Stimulated activated CD8-positive, alpha-beta memory T cell treated with anti-CD3 and anti-CD28 coated beads, Interleukin-4, amount 100 ng/mL, for 4 hours (primary cell): Measurements from ENCODE around the gene SF3A2.

Source experiments
- DNase-seq, 2 donors: peaks; one replicate each; pipeline ENCODE4 v3.0.0-alpha.2; 2020; ENCODE audit warnings: low read depth in 2 of 2, low spot score in 1 of 2

SF3A2 gene

DNA sequence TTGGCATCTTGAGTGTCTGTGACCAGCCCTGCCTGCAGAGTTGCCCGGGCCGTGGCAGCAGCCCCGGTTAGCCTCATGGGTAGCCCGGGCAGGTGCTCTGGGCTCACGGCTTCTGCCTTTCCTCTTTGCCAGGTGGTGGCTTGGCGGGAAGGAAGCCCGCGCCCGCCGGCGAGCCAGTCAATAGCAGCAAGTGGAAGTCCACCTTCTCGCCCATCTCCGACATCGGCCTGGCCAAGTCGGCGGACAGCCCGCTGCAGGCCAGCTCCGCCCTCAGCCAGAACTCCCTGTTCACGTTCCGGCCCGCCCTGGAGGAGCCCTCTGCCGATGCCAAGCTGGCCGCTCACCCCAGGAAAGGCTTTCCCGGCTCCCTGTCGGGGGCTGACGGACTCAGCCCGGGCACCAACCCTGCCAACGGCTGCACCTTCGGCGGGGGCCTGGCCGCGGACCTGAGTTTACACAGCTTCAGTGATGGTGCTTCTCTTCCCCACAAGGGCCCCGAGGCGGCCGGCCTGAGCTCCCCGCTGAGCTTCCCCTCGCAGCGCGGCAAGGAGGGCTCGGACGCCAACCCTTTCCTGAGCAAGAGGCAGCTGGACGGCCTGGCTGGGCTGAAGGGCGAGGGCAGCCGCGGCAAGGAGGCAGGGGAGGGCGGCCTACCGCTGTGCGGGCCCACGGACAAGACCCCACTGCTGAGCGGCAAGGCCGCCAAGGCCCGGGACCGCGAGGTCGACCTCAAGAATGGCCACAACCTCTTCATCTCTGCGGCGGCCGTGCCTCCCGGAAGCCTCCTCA is 10.4 kb upstream of the SF3A2 start:
- DNase-seq = no peak

GRCh38 chr19:2226840-2227360 is 9.7 kb upstream of the SF3A2 start:
- no peak for DNase-seq

DNA sequence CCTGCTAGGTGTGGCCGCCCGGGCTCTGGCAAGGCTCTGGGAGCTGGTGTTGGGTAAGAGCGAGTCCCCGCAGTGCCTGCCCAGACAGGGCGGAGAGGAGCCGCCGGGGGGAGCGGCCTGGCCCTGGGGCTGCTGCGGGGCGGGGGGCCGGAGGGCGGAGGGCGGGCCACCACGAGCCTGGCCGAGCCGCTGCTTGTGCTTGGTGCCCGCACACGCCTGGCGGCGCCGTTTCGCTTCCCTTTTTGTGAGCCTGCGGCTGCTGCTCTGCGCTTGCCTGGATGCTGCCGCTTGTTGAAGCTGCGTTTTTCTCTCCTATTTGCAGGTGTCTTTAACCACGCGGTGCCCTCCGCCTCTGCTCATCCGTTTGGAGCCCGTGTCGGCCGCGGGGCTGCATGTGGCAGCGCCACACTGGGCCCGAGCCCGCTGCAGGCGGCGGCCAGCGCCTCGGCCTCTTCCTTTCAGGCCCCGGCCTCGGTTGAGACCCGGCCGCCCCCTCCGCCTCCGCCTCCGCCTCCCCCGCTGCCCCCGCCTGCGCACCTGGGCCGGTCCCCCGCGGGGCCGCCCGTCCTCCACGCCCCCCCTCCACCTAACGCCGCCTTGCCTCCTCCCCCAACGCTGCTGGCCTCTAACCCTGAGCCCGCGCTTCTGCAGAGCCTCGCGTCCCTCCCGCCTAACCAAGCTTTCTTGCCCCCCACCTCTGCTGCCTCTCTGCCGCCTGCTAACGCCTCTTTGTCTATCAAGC is 9.0 kb upstream of the SF3A2 start:
- no peak for DNase-seq

GRCh38 chr19:2228157-2229030 is 8.2 kb upstream of the SF3A2 start:
- no peak for DNase-seq

DNA sequence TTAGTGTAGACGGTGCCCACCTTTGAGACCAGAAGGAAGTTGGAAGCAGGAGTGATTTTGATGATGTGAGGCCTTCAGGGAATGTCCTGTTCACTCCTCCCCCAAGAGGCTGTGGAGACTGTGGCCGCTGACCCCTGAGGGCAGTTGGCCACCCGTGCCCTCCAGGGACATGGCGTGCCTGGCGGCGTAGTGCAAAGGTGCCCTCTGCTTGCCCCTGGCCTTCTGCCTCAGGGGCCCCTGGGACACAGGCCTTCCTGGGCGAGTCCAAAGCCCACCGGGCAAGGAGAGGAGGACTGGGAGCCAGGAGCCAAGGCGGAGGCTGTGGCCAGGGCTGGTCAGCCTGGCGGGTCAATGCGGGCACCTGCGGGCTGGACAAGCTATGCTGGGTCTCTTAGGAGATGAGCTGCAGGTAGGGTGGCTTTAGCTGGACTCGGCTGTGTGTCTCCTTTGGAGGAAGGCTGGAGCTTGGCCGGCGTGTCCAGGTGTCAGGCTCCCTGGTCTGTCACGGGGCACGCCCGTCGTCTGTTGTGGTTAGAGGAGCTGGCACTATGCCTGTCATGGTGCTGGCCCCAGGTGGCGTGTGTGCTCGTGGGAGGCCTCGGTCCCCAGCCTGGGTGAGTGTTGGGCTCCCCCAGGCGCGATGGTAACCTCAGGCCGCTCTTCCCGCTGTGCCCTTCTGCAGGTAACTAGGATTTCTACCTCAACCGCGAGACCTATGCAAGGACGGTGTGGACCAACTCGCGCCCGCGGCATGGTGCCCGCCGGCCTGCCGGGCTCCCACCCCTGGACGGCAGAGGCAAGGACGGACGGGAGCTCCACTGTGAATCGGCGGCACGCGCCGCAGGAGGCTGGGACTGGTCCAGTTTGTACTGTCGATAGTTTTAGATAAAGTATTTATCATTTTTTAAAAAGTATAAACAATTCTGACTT is 7.3 kb upstream of the SF3A2 start:
- no peak for DNase-seq

GRCh38 chr19:2230033-2230531 is 6.5 kb upstream of the SF3A2 start:
- DNase-seq = no peak

GRCh38 chr19:2230807-2231533 is 5.7 kb upstream of the SF3A2 start:
- DNase-seq = no peak

DNA sequence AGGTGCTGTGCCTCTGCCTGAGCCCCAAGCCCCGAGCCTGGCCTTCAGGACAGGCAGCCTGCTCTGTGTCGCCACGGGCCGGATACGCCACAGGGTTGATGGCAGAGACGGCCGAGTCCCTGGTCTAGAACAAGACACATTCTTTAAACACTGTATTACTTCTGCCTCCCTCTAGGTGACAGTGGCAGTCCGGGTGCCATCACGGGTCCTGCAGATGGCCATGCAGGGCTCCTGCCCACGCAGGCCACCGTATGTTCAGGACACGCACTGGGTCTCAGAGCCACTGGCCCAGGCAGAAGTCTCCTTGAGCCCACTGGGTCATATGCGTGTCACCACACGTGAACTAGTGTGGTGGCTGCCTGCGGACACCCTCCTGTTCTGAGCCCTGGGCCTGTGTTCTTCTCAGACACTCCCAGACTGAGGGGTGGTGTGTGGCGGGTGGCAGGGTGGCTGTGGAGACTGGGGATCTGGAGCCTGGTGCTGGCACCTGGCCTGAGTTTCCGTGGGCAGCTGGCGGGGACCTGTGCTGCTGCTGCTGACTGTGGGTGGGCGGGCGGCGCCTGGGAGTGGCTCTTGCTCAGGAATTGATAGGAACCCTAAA is 4.9 kb upstream of the SF3A2 start:
- DNase-seq = no peak

GRCh38 chr19:2232286-2233151 is 4.1 kb upstream of the SF3A2 start:
- DNase-seq = no peak

DNA sequence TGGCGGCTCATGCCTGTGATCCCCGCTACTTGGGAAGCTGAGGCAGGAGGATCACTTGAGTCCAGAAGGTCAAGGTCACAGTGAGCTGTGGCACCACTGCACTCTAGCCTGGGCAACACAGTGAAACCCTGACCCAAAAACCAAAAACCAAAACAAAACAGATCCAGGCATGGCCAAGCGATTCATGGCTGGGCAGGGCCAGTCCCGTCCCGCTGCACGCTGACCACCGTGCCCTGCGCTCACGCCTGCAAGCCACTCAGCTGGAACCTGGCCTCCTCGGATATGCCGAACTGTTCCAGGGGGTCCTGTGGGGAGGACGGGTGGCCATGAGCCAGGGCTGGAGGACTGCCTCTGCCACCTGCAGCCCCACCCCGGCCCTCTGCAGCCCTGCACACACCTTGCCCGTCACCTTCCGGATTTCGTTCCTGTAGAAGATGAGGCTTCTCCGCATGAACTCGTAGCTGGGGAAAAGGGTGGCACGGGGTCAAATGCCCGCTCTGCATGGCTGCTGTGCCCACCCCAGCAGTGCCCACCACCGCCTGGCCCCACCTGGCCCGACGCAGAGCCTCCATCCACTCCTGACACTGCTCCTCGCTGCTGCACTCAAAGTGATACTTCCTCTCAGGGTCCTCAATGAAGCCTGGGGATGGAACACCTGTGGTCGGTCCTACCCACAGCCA is 2.9 kb upstream of the SF3A2 start:
- DNase-seq = no peak

DNA sequence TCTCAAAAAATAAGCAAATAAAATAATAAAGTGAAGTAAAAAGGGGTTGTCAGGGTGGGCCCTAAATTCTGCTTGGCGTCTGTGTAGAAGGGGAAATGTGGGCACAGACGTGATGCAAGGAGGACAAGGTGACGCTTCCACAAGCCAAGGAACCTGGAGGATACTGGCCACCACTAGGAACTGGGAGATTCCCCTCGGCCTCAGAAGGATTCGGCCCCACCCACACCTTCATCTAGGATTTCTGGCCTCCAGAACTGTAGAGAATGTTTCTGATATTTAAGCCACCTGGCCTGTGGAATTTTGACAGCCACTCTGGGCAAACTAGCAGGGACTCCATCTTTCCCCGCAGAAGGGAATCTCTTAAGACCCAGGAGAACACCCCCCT is 1.6 kb upstream of the SF3A2 start:
- DNase-seq = no peak

- no peak for DNase-seq
Observed at GRCh38 chr19:2235381-2236063, 1.1 kb upstream of the SF3A2 start.

DNA sequence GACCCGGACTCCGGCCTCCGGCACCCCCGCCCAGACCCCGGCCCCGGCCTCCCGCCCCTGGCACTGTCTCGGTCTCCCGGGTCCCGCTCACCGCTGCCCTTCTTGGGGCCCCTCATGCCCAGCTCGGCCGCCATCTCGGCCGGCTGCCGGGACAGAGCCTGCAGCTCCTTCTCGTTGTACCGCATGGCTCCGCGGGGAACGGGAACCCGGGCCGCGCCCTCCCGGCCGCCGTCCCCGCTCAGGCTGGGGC is 635 bp upstream of the SF3A2 start:
- no peak for DNase-seq

GRCh38 chr19:2237051-2237868 is 636 bp downstream of the SF3A2 start:
- no peak for DNase-seq

- DNase-seq = no peak
Observed at GRCh38 chr19:2237869-2238153, 1.2 kb downstream of the SF3A2 start.

- DNase-seq = no peak
Observed at GRCh38 chr19:2239173-2239572, 2.5 kb downstream of the SF3A2 start.
